Transverse colon (tissue), 4 donors: Measurements from ENCODE around the gene ANGEL2. TPM values are rescaled to one million over a fixed set of nuclear protein-coding genes. Genes with fewer than 3 reads are reported as not detected.

ENCODE experiments used
- DNase-seq: peaks from one replicate; pipeline ENCODE4 v3.0.0-alpha.2; 2019
- H3K27ac ChIP-seq, 4 donors: fragments of 200-600 bp; sonication (generic); 2 replicates each; pipeline ENCODE4 v1.5.1; 2016 to 2018; ENCODE audit warnings: inconsistent platforms in 4 of 4
- H3K27me3 ChIP-seq: fragments of 200-600 bp; sonication (generic); 2 replicates; pipeline ENCODE4 v1.5.1; 2017; ENCODE audit warnings: inconsistent platforms
- H3K36me3 ChIP-seq, 4 donors: fragments of 200-600 bp; sonication (generic); 2 replicates each; pipeline ENCODE4 v1.5.1; 2017 to 2019; ENCODE audit warnings: inconsistent platforms in 4 of 4
- H3K4me1 ChIP-seq, 4 donors: fragments of 200-600 bp; sonication (generic); 2 replicates each; pipeline ENCODE4 v1.5.1; 2017 to 2020; ENCODE audit warnings: inconsistent platforms in 4 of 4
- H3K4me3 ChIP-seq, 4 donors: fragments of 200-600 bp; sonication (generic); 1 replicate in 1 of 4; 2 replicates in 3 of 4; pipeline versions ENCODE4 v1.5.1 to v1.6.1; 2017 to 2019; ENCODE audit warnings: inconsistent platforms in 4 of 4
- H3K9me3 ChIP-seq, 2 donors: fragments of 200-600 bp; sonication (generic); 2 replicates each; pipeline ENCODE4 v1.5.1; 2017 to 2019; ENCODE audit warnings: inconsistent platforms in 2 of 2
- EP300 ChIP-seq: sonication (generic); formaldehyde crosslinking; IDR thresholded peaks from one replicate; pipeline ENCODE4 v1.6.1; 2017; ENCODE audit warnings: antibody characterized with exemption, low read depth
- POLR2A ChIP-seq: fragments of 450-650 bp; IDR thresholded peaks from one replicate; pipeline ENCODE4 v1.6.1; 2016; ENCODE audit warnings: antibody characterized with exemption, mild to moderate bottlenecking, moderate library complexity
- POLR2AphosphoS5 ChIP-seq, 3 donors: sonication (generic); formaldehyde crosslinking; IDR thresholded peaks; one replicate each; pipeline ENCODE4 v1.6.1; 2016; ENCODE audit warnings: antibody characterized with exemption in 3 of 3
- whole genome bisulfite sequencing, 2 donors: methylation state at CpG; one replicate each; pipeline ENCODE4 v1.1.5; 2018; ENCODE audit warnings: low coverage in 1 of 2; 5-methylcytosine and 5-hydroxymethylcytosine counted together
- in situ Hi-C, 4 donors: fragments of 200-750 bp; cut with MboI; loops; one replicate each; pipeline versions ENCODE4 v1.15.0 to v1.15.1; 2017; ENCODE audit warnings: low sequenced_read_pairs in 3 of 4, low pct_ligation_motif_present in 1 of 4, low pct_unique_long_range_greater_than_20kb in 1 of 4
- intact Hi-C: fragments of 100-400 bp; cut with DNase I; formaldehyde crosslinking; loops from one replicate; pipeline ENCODE4 v1.15.1; 2023; ENCODE audit warnings: low total_unique reads
- total RNA-seq, 4 donors: library from RNA; depleted of rRNA; stranded (reverse); fragments of >200 nt; gene quantifications; one replicate each; pipeline ENCODE4 v1.1.0, GENCODE V29; 2016
- TF ChIP-seq, protein P1 (sequence below), 5 experiments: fragments of 200-600 bp in 3 of 5; fragments of 450-650 bp in 2 of 5; sonication (generic) in 3 of 5; IDR thresholded peaks; 1 replicate in 2 of 5; 2 replicates in 3 of 5; pipeline ENCODE4 v1.5.1; 2016 to 2017; ENCODE audit warnings: antibody characterized with exemption in 5 of 5, inconsistent platforms in 3 of 5, mild to moderate bottlenecking in 2 of 5, moderate library complexity in 1 of 5

The ANGEL2 gene
- total RNA-seq, 4 donors from 2014 or later: 33.2 to 105 (median 64.3) TPM

DNA sequence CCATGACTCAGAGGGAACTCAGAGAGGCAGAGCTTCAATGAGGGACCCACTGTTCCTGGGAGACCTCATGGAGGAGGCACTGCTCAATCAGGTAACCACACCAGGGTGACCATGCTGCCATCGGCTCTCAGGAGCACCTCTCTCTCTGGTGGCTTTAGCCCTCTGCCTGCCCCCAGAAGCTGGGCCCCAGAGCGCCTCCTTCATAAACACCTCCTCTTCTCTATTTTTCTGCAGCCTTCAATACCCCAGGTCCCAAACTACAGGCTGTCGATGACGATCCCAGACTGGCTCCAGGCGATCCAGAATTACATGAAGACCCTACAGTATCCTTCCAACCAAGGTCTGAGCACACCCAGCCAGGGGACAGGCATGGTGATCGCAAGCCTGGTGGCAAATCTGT lies 54.7 kb downstream of the ANGEL2 start:
- H3K4me1 ChIP-seq: no peaks in the 10 kb centered on the region
- H3K27ac ChIP-seq: no peak overlapping the region
- no peaks in the 10 kb centered on the region for H3K9me3 ChIP-seq
- TF ChIP-seq POLR2A (no peak), POLR2AphosphoS5 (IDR thresholded peaks at IDR 0.05) (no peak)
- H3K36me3 ChIP-seq: no peaks in the 10 kb centered on the region
- WGBS, 2 donors: 89 to 100% methylated on average over 1 to 6 of the region's 6 CpGs
- in situ Hi-C loops (no loop called here), intact Hi-C loops (no loop called here)
- H3K27me3 ChIP-seq: no peaks in the 10 kb centered on the region
- DNase-seq: no peak
- no peak overlapping the region for H3K4me3 ChIP-seq

DNA sequence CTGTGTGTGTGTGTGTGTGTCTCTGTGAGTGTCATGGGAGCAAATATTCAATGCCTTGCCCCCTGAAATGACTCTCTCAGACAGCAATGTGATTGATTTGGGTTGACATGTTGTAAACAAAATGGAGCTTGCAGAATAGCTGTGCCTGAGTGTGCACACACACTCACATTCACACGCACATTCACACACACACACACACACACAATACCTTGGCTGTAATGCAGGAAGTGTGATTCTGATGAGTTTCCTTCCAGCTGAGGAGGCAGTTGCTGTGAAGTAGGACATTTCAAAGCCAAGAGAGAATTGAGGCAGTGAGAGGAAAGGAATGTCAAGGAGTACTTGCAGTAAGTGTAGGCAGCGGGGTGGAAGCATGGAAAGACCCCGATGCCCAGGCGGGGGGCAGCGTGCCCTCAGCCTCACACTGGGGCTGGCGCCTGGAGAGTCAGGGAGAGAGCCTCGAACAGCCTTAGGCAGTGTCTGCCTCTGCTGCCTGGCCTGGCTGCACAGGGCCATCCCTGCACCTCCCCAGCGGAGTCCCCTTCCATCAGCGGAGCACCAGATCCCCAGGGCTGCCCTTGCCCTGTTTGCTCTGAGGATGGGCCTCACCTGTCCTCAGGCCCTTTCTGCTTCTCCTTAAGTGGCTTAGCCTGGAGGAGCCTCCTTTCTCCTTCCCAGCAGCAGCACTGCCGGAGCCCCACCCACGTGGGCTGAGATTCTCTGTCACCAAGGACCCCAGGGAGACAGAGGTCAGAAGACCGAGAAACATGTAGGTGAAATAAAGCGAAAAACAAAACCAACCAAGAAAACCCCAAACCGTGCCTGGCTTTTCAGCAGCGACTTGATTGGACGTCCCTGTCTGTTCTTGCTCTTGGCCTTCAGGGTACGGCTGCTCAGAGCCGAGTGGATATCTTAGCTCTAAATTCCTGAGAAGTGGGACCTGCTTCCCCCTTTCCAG lies 56.1 kb downstream of the ANGEL2 start:
- intact Hi-C loops (no loop called here), in situ Hi-C loops (no loop called here)
- TF ChIP-seq POLR2AphosphoS5 (IDR thresholded peaks at IDR 0.05) (no peak), EP300 (no peak), POLR2A (no peak)
- TF ChIP-seq, protein P1, sequence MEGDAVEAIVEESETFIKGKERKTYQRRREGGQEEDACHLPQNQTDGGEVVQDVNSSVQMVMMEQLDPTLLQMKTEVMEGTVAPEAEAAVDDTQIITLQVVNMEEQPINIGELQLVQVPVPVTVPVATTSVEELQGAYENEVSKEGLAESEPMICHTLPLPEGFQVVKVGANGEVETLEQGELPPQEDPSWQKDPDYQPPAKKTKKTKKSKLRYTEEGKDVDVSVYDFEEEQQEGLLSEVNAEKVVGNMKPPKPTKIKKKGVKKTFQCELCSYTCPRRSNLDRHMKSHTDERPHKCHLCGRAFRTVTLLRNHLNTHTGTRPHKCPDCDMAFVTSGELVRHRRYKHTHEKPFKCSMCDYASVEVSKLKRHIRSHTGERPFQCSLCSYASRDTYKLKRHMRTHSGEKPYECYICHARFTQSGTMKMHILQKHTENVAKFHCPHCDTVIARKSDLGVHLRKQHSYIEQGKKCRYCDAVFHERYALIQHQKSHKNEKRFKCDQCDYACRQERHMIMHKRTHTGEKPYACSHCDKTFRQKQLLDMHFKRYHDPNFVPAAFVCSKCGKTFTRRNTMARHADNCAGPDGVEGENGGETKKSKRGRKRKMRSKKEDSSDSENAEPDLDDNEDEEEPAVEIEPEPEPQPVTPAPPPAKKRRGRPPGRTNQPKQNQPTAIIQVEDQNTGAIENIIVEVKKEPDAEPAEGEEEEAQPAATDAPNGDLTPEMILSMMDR (IDR thresholded peaks at IDR 0.05): no peak
- Histone ChIP-seq H3K27ac (no peak overlapping the region), H3K4me1 (no peaks in the 10 kb centered on the region), H3K9me3 (no peaks in the 10 kb centered on the region), H3K4me3 (no peak overlapping the region), H3K27me3 (no peaks in the 10 kb centered on the region), H3K36me3 (no peaks in the 10 kb centered on the region)
- WGBS, 2 donors: 81 to 97% methylated on average over 7 to 18 of the region's 18 CpGs
- DNase-seq: no peak

DNA sequence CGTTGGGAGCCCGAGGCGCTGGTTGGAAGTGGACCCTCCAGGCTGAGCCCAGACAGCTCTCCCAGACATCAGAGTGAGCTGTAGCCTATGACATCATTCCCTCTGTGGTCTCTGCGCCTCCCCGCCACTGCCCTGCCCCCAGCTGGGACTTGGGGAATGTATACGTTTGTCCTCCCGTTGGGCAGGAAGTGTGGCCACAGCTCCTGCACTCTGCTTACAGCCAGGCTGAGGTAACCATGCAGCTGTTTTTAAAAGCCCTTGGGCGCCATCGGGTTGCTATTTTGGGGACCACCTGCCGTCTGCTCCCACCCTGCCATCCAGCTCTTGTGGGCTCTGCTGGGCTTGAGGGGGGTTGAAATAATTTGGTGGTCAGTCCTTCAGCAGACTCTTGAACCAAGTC lies 57.5 kb downstream of the ANGEL2 start:
- TF ChIP-seq, protein P1 (IDR thresholded peaks at IDR 0.05): no peak
- TF ChIP-seq POLR2A: no peak
- TF ChIP-seq POLR2AphosphoS5 (IDR thresholded peaks at IDR 0.05): no peak
- no peak for TF ChIP-seq EP300
- in situ Hi-C loops (no loop called here), intact Hi-C loops (no loop called here)
- Histone ChIP-seq H3K4me1 (no peaks in the 10 kb centered on the region), H3K27ac (no peak overlapping the region), H3K9me3 (no peaks in the 10 kb centered on the region), H3K36me3 (no peaks in the 10 kb centered on the region), H3K27me3 (peaks cover 1% of the 10 kb centered on the region), H3K4me3 (no peak overlapping the region)
- DNase-seq: no peak
- WGBS, 2 donors: 72% methylated on average over 10 of the region's 10 CpGs; no CpG with 5 or more reads in 1 of the 2 donors

DNA sequence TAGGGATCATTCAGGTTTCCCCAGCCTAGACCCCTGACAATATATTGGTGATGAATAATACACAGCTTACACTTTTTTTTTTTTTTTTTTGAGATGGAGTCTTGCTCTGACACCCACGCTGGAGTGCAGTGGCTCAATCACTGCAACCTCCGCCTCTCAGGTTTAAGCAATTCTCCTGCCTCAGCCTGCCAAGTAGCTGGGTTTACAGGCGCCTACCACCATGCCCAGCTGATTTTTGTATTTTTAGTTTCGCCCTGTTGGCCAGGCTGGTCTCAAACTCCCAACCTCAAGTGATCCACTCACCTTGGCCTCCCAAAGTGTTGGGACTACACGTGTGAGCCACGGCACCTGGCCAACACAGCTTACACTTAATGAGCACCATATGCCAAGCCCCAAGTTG lies 58.1 kb downstream of the ANGEL2 start:
- H3K4me1 ChIP-seq: peaks cover 0 to 5% (median 0%) of the 10 kb centered on the region in 4 donors
- 94 to 98% methylated on average over 5 to 6 of the region's 6 CpGs for WGBS, 2 donors
- H3K27me3 ChIP-seq: peaks cover 7% of the 10 kb centered on the region
- in situ Hi-C loops (no loop called here), intact Hi-C loops (no loop called here)
- no peak for DNase-seq
- TF ChIP-seq, protein P1 (IDR thresholded peaks at IDR 0.05): no peak
- TF ChIP-seq POLR2AphosphoS5 (IDR thresholded peaks at IDR 0.05): no peak
- no peak for TF ChIP-seq POLR2A
- no peak for TF ChIP-seq EP300
- H3K9me3 ChIP-seq: no peaks in the 10 kb centered on the region
- no peak overlapping the region for H3K4me3 ChIP-seq
- H3K36me3 ChIP-seq: no peaks in the 10 kb centered on the region
- H3K27ac ChIP-seq: no peak overlapping the region
